Spinal cord (tissue), 10 donors: Measurements from ENCODE around the gene STYX. TPM values are rescaled to one million over a fixed set of nuclear protein-coding genes. Genes with fewer than 3 reads are reported as not detected.
A peak's percentile ranks its signal among the peaks of the same experiment; 100 is the strongest.

Source experiments
- DNase-seq, 6 donors: peaks; one replicate each; pipeline versions ENCODE4 v3.0.0 to v3.0.0-alpha.2; 2013 to 2015; ENCODE audit warnings: low spot score in 6 of 6, low read depth in 4 of 6
- H3K27ac ChIP-seq: one replicate; pipeline ENCODE4 v1.5.1; 2013; ENCODE audit warnings: low read depth, low read length, control low read depth
- H3K27me3 ChIP-seq: one replicate; pipeline ENCODE4 v1.6.1; 2013; ENCODE audit warnings: low read length; ENCODE audit not compliant: control insufficient read depth, insufficient read depth
- H3K36me3 ChIP-seq: one replicate; pipeline ENCODE4 v1.6.1; 2013; ENCODE audit warnings: low read length; ENCODE audit not compliant: control insufficient read depth, insufficient read depth
- H3K4me1 ChIP-seq: one replicate; pipeline ENCODE4 v1.6.1; 2013; ENCODE audit warnings: low read length; ENCODE audit not compliant: control insufficient read depth, insufficient read depth
- H3K4me3 ChIP-seq: one replicate; pipeline ENCODE4 v1.5.1; 2013; ENCODE audit warnings: low read depth, low read length, control low read depth
- H3K9me3 ChIP-seq: one replicate; pipeline ENCODE4 v1.6.1; 2013; ENCODE audit warnings: low read length; ENCODE audit not compliant: control insufficient read depth, insufficient read depth
- WGBS: methylation state at CpG from one replicate; pipeline ENCODE4 v1.1.5; 2013; ENCODE audit warnings: missing lambda C conversion rate; ENCODE audit not compliant: insufficient coverage; 5-methylcytosine and 5-hydroxymethylcytosine counted together
- polyA plus RNA-seq, 2 donors: library from polyadenylated mRNA; unstranded; fragments of 120-200 nt; gene quantifications; one replicate each; pipeline ENCODE4 v1.2.1, GENCODE V29; 2013; ENCODE audit not compliant: insufficient read length in 2 of 2
- total RNA-seq, 2 donors: library from RNA; depleted of rRNA in 1 of 2; stranded (reverse); fragments of 120-200 nt in 1 of 2; fragments of >200 nt in 1 of 2; gene quantifications; one replicate each; pipeline versions ENCODE4 v1.2.3 to v1.2.4, GENCODE V29; 2013 to 2014
- donor health status: healthy.

STYX gene
- total and polyA plus RNA-seq, 4 donors = 10.5 to 29.7 (median 17.9) TPM

- Histone ChIP-seq H3K4me3 (peak within 1 kb of the TSS; percentile 69), H3K9me3 (no peaks in the 10 kb centered on the region)
- peak; percentile 33 to 93 (median 55) for DNase-seq
These were observed 34.4 kb upstream of the STYX start, which contains the start of gene ERO1A for GRCh38 chr14:52695481-52696091. ERO1A (minus strand) TSS chr14:52695558; CDS start chr14:52695481, 77 bp downstream.

DNA sequence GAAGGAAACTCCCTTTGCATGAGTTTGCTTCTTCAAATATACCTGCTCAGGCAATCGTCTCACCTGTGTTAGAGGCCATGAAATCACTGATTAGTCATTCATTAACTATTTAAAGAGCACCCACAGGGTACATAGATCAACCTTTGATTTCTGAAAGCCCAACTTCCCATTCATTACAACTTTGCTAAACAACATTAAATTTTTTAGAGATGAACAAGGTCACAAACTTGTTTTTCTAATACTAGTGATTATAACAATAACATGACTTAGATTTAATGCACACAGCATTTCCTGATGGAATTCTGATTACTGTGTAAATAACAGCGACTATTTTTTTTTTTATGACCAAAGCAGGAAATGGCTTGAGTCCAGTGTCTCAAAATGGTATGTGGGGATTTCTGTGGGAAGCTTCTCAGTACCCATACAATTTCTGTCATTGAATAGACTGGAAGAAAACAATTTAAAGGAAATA lies 29.2 kb upstream of the STYX start:
- no peaks in the 10 kb centered on the region for H3K36me3 ChIP-seq
- no peak overlapping the region for H3K4me3 ChIP-seq
- 33% methylated on average over 1 of the region's 2 CpGs for WGBS
- H3K27me3 ChIP-seq = no peaks in the 10 kb centered on the region
- no peak for DNase-seq
- H3K4me1 ChIP-seq = no peaks in the 10 kb centered on the region
- no peaks in the 10 kb centered on the region for H3K9me3 ChIP-seq
- no peak overlapping the region for H3K27ac ChIP-seq

More at GRCh38 chr14:52695481-52696091, 34.4 kb upstream of the STYX start, which contains the start of gene ERO1A:
- H3K27ac ChIP-seq = peak within 1 kb of the TSS; percentile 79
- H3K36me3 ChIP-seq = no peaks in the 10 kb centered on the region
- H3K27me3 ChIP-seq = no peaks in the 10 kb centered on the region
- H3K4me1 ChIP-seq = peaks cover 7% of the 10 kb centered on the region
- under 1% methylated on average over 69 of the region's 78 CpGs for WGBS

DNA sequence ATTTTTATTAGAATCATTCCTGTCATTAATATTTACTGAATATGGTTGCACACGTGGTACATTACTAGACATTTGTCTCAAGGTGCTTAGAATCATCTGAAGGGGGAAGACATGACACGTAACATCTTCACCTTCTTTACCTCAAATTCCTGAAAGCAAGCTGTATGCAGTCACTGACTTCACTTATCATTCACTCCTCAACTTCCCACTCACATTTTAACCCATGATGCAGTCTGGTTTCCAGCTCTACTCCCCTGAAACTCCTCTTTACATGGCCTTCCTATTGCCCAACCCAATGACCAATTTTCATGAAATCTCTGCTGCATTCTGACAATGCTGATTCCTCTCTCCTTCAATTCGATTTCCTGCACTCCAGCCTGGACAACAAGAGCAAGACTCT lies 28.7 kb upstream of the STYX start:
- Histone ChIP-seq H3K9me3 (no peaks in the 10 kb centered on the region), H3K4me3 (no peak overlapping the region), H3K4me1 (no peaks in the 10 kb centered on the region), H3K27ac (no peak overlapping the region), H3K36me3 (no peaks in the 10 kb centered on the region), H3K27me3 (no peaks in the 10 kb centered on the region)
- DNase-seq = no peak
- 100% methylated on average over 2 of the region's 3 CpGs for WGBS

DNA sequence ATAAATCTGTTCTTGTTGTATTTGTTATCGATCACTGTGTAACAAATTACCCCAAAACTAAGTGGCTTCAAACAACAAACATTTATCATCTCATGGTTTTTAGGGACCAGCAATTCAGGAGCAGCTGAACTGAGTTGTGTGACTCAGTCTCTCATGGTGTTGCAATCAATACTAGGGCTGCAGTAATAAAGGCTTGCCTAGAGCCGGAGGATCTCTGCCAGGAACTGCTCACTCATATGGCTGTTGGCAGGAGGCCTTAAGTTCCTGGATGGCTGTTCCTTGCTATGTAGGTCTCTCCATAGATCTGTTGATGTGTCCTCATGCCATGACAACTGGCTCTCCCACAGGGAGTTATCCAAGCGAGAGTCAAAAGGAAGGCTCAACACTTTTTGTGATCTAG lies 26.7 kb upstream of the STYX start:
- WGBS = 38% methylated on average over 1 of the region's 3 CpGs
- no peaks in the 10 kb centered on the region for H3K36me3 ChIP-seq
- DNase-seq = no peak
- no peak overlapping the region for H3K4me3 ChIP-seq
- no peak overlapping the region for H3K27ac ChIP-seq
- H3K9me3 ChIP-seq = no peaks in the 10 kb centered on the region
- H3K27me3 ChIP-seq = no peaks in the 10 kb centered on the region
- H3K4me1 ChIP-seq = no peaks in the 10 kb centered on the region

DNA sequence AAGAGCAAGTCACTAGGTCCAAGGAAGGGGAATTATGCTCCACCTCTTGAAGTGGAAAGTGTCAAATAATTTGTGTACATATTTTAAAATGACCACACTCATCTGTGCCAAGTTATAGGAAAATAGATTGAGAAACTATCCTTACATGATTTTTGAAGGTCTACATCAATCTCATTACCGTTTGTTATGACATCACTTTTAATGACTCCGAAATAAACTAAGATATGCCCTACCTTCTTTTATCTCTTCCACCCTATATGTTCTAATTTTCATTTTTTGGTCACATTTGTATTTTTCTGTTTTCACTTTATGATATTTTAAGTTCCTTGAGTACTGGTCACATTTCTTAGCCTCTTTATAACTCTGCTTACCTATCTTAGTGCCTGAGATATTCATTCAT lies 26.3 kb upstream of the STYX start:
- Histone ChIP-seq H3K4me3 (no peak overlapping the region), H3K4me1 (no peaks in the 10 kb centered on the region), H3K9me3 (no peaks in the 10 kb centered on the region), H3K27ac (no peak overlapping the region), H3K36me3 (no peaks in the 10 kb centered on the region), H3K27me3 (no peaks in the 10 kb centered on the region)
- no peak for DNase-seq
- WGBS = no CpG with 5 or more reads among the region's 2 CpGs

GRCh38 chr14:52706286-52706685 lies 23.7 kb upstream of the STYX start:
- peak overlapping the region; percentile 95 for H3K4me3 ChIP-seq
- no CpG with 5 or more reads among the region's 5 CpGs for WGBS

DNA sequence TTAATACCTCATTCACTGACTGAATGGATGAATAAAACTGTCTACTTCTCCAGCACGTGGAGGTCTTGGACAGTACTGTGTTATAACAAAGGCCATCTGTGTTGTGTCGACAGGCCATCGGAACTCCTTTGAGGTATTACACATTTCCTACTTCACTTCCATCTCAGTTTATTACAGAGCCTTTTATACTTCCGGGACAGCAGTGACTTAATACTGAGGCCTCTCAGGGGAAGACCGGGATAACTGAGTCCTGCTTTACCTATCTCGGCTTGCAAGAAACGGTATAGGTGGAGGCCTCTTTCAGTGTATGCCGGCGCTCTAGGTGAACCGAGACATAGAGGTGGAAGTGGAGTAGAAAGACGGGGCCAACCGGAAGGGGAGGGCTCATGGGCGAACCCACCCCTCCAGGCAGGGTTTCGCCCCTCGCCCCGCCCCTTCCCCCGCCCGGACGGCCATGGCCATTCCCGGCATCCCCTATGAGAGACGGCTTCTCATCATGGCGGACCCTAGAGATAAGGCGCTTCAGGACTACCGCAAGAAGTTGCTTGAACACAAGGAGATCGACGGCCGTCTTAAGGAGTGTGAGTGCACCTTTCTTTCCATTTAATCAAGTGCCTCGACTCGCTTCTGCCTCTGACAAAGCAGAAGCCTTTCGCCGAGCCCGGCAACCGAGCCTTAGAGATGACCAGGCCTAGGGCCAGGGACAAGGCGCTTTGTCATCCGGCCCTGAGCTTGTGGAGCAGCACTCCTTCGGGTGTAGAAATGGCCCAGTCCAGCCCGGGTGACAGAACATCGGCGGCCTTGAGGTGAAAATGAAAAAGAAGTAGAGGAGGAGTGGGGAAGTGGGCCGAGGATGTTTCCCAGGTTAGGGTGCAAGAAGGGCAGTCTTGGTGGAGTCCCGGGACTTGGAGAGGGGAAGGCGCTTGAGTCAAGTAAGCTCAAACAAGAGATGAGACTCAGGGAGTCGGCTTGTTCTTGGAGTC lies 23.0 kb upstream of the STYX start, which contains the start of gene PSMC6:
TSS of gene PSMC6 (plus strand) at position 477 of the 983 bp plus-strand sequence. CDS start at position 497, 20 bp downstream.
- Histone ChIP-seq H3K4me1 (no peaks in the 10 kb centered on the region), H3K36me3 (peaks cover 5% of the 10 kb centered on the region), H3K27ac (peak within 1 kb of the TSS; percentile 87), H3K9me3 (no peaks in the 10 kb centered on the region), H3K4me3 (peak within 1 kb of the TSS; percentile 95), H3K27me3 (no peaks in the 10 kb centered on the region)
- 0% methylated on average over 39 of the region's 43 CpGs for WGBS
- DNase-seq = peak in 5 of 6 donors; percentile 81 to 98 (median 90)

More at GRCh38 chr14:52706286-52706685, 23.7 kb upstream of the STYX start:
- H3K4me1 ChIP-seq = no peaks in the 10 kb centered on the region
- H3K27ac ChIP-seq = peak overlapping the region; percentile 87
- H3K27me3 ChIP-seq = no peaks in the 10 kb centered on the region
- peak in 1 of 6 donors; percentile 4 for DNase-seq
- no peaks in the 10 kb centered on the region for H3K9me3 ChIP-seq
- H3K36me3 ChIP-seq = peaks cover 5% of the 10 kb centered on the region

GRCh38 chr14:52711666-52712065 lies 18.3 kb upstream of the STYX start:
- Histone ChIP-seq H3K4me1 (no peaks in the 10 kb centered on the region), H3K27me3 (no peaks in the 10 kb centered on the region), H3K4me3 (no peak overlapping the region), H3K36me3 (peaks cover 30% of the 10 kb centered on the region), H3K27ac (no peak overlapping the region), H3K9me3 (no peaks in the 10 kb centered on the region)
- no peak for DNase-seq
- no CpG with 5 or more reads among the region's 1 CpG for WGBS

GRCh38 chr14:52716155-52716554 lies 13.8 kb upstream of the STYX start:
- Histone ChIP-seq H3K9me3 (no peaks in the 10 kb centered on the region), H3K36me3 (peaks cover 40% of the 10 kb centered on the region), H3K4me1 (no peaks in the 10 kb centered on the region), H3K27me3 (no peaks in the 10 kb centered on the region), H3K27ac (no peak overlapping the region), H3K4me3 (no peak overlapping the region)
- 96% methylated on average over 3 of the region's 6 CpGs for WGBS
- no peak for DNase-seq
